SHP77 treated with DMSO at 0.1 percent for 48 hours (cell line): ENCODE results near the gene HIRA.

ENCODE experiments used
- DNase-seq: peaks from one replicate; lab custom pipeline; 2025; lab: John Stamatoyannopoulos, UW

The HIRA gene

DNA sequence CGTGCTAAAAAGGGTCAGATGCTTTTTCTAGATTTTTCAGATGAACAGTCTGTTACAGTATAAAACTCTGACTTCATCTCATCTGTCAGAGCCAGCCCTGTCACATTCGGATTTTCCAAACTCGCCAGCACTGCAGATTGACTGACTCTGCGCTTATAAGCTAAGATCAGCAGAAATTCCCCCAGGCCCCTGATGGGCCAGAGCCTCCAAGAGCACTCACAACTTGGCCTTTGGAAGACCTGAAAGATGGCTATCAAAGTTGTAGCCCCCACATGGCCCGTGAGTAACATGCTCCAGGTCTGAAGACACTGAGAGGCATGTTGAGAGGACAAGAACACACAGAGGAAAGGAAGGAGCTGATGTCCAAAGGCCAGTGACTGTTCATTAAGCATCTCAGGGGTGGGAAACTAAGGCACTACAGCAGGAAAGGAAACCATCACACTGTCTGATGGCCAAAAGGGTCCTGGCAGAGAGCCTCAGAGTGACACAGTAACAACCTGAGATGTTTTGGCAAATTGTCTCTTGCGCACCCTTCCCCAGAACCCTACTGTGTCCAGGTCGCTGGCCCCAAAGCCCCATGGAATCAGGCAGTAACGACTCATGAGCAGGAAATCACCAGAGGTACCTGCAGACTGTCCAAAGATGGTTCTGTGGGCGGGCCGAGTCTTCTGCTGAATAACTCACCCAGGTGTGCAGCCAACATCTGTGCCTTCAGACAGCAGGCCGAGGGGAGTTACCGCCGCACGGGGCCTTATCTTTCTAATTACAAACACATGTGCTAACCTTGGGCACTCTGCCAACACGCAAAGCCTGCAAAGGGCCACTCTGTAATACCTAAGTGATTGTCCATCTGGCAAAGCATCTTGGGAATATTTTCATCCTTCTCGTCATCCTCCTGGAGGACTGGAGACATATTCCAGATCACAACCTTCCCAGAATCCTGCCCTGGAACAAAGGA lies 23.6 kb downstream of the HIRA start:
- DNase-seq: no peak

DNA sequence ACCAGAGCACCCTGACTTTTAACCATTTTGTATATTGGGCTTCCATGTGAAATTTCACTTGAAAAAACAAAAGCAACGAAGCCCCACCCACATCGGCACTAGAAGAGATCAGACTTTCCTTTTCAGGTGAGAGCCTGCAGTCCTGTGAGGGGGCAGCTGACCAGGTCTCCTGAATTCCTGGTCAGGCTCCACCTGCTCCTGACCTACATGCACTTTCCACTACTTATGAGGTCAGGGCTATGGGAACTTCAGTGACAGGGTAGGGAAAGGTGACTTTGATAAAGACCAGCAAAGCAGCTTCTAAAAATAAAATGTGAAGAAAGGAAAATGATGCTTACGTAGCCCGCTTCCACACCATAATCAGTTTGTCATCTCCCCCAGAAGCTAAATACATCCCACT lies 24.7 kb downstream of the HIRA start:
- no peak for DNase-seq

DNA sequence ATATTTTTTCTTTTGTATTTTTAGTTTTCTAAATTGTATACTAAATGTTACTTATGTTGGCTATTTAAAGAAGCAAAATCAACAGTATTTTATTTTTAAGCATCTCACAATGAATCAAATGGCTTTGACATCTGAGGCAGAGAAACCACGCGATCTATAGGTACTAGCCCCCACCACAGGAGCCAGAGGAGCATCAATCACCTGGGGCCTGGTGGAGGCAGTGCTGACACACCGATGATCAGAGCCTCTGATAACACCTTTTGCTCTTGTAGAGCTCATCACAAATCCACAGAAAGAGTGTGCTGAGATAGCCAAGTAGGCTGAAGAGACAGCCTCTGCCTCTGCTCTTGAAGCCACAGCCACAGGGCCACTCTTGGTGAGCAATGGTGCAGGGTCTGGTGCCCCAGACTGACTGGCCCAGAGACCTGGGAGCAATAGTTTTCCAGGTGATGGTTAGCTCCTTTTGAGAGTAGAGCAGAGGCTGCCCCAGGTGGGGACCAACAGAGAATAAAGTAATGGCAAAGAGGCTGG lies 25.2 kb downstream of the HIRA start:
- DNase-seq: no peak

DNA sequence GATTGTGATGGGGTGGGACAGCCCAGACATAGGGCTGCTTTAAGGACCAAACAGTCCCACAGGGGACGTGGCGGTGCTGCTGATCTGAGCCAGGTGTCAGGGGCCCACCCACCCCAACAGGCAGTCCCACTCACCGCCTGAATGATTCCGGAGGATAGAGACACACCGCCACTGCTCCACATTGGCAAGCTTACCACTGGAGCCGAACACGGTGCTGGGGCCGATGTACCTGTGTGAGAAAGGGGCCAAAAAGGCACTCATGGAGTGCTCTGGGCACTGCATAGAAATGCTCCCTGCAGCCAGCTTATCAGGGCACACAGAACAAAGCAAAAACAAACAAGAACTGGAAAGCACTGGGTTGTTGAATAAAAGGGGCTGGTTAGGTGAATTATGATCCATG lies 25.9 kb downstream of the HIRA start:
- no peak for DNase-seq

DNA sequence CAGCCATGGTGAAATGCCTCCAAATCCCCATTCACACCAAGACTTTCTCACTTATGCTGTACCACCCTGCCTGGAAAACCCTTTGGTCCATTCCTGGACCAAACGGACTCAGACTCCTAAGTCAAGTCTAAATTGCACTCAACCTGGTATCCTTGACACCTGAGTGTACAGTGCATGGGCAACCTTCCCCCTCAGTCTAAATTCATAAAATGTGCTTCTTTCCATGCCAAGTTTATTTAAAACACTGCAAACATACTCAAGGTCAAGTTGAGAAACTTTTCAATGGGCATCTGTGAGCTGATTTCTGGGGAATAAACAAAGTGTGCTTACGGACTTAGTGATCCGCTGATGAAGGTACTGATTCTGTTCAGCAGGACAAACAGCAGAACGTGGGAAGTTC lies 26.4 kb downstream of the HIRA start:
- no peak for DNase-seq

DNA sequence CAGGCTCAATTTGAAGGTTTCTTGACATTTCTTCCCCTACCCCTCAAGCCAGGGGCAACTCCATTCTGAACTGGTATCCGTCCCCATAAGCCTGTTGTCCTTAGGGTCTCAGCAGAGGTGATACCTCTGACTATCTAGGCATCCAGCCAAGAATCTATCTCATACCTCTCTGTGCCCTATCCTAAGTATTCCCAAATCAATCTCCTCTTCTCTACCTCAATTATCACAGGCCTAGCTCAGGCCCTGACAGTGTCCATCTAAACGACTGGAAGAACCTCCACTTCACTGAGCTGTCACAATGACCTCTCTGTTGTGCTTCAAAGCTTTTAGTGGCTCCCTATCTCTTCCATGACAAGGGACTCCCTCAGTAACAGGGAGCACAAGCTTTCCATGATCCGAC lies 26.9 kb downstream of the HIRA start:
- no peak for DNase-seq

DNA sequence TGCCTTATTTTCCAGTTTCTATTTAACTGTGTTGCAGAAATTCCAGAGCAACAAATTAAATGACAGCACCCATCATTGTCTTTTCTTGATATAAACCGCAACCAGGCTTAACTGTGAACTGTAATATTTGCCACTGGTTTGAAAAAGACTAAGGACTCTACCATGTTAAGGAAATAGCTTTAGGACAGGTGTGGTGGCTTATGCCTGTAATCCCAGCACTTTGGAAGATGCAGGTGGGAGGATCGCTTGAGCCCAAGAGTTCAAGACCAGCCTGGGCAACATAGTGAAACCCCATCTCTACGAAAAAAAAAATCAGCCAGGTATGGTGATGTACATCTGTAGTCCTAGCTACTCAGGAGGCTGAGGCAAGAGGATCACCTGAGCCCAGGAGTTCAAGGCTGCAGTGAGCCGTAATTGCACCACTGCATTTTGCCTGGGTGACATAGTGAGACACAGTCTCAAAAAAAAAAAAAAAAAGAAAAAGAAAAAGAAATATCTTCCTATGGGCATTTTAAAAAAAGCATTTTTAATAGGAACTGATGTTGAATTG lies 28.8 kb downstream of the HIRA start:
- no peak for DNase-seq

DNA sequence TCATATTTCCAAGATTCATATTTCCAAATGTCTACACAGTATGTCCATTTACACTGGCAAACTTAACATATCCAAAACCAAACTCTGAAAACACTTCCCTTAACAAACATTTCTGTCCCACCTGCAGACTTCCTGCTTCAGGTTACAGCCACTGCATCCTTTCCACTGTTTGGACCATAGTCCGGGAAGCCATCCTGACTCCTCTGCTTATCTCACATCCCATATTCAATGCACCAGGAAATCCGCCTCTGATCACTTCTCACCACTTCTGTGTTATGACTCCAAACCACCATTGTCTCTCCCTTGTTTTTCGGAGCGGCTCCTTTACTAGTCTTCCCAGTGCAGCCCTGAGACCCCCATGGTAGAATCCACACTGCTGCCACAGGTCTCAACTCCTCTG lies 30.1 kb downstream of the HIRA start:
- no peak for DNase-seq

DNA sequence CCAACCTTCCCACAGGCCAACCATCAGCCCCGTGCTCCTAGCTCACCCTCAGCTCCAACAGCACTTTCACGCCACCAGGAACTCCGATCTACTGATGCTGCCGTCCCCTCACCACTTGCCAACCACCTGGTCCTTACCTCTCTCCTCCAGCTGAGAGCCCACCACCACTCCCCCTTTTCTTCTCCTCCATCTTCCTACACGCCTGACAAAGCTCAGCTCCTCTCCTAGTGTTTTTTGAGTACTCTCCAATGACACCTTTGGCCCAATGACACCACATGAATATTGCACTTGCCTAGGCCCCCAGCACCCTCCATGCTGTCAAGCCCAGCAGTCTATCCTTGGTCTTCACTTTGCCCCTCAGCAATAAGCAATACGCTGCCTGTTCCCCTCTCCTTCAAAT lies 30.7 kb downstream of the HIRA start:
- no peak for DNase-seq

DNA sequence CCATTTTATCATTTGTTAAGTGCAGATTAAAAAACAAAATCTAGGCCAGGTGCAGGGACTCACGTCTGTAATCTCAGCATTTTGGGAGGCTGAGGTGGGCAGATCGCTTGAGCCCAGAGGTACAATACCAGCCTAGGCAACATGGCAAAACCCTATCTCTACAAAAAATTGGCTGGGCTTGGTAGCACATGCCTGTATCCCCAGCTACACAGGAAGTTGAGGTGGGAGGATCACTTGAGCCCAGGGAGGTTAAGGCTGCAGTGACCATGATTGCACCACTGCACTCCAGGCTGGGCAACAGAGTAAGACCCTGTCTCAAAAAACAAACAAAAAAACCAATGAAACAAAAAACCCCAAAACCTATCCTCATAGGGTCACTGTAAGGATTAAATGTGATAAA lies 32.9 kb downstream of the HIRA start:
- no peak for DNase-seq

DNA sequence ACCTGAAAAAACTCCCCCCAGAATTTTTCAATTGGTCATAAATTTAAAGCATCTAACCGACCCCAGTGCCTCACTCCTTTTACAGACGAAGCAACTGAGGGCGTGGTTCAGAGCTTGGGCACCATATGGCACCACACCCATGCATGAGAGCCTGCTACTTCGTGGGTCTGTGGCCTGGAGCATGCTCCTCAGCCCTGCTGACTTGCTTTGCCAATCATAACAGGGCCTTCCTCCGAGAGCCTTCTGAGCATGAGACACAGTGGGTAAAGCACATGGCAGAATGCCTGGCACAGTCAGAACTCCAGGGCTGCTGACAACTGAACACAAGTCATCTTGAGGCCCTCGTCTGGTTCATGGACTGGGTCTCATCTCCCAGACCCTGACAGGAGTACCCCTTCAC lies 33.3 kb downstream of the HIRA start:
- no peak for DNase-seq

DNA sequence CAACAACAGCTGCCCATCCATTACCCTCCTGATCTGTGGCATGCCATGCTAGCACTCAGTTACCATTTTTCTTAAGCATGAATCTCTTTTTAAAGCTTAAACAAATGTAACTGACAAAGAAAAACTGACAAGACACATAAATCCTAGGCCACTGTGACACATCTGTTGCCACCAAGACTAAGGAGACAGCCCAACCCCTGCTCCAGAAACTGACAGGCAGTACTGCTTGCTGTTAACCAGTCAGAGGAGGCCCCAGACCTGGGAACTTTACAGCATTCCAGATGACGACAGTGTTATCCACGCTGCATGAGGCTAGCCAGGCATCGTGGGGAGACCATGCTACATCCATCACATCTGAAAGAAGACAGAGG lies 33.8 kb downstream of the HIRA start:
- no peak for DNase-seq

DNA sequence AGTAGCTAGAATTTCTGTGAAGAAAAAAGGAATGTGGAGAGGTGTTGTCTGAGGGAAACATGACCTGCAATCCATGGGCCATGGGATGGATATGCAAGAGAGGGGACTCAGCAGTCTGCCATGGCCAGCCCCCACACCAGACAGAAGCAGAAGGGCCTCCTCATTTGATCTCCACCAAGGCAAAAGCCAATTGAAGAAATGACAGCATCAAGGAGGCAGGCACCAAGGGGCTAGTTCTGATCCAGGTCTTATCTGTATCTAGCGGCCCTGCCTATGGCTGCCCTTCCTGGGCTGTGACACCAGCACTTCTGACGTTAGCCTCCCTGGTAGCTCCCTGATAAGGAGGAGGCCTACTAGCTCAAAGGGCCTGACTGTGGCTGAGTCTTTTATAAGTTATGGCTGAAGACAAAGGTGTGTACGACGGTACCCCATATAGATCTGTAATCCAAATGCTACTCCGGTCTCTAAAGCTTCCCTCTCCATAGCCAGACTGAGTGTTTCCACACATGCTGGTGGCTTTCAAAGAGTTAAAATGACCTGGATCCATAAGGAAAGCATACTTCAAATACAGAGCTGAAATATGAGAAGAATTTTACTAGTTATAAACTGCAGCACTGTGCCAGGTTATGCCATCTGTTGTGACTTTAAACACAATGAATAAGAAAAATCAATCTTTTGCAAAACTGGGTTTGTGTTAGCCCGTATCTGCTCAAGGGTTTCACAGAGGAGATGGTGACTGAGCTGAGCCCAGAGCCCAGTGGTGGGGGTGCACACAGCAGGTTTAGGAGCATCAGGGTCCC lies 34.4 kb downstream of the HIRA start:
- no peak for DNase-seq

DNA sequence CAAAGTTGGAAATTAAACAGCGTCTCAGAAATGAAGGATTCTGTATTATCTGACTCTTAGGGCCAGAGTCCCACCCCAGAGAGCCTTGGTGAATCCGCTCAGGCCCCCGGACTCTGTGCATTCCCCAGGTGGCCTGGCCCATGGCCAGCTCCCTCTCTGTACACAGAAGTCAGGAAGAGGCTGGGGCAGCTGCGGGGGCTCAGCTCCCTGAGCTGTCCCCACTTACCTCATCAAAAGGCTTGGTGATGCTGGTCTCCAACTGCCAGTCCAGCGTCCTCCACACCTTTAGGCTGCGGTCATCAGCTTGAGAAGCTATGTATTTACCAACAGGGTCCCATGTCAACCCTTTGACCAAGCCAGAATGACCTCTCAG lies 35.0 kb downstream of the HIRA start:
- DNase-seq: peak; percentile 5

DNA sequence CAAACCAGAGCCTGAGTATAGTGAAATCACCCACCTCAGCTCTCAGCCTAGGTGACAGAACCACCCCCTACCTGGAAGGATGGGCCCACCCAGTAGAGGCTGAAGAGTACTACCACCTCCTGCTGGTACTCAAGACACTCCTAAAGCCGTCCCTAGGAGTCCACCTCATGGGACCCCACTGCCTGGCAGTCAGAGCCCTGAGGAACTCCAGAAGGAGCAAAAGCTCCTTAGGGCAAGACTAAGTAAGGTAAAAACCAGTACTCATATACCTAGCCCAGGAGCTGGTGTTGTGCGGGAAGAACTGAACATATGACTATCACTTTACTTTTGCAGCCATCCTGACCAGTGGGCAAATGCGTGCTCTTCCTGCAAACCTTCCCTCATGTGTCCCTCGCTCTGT lies 36.3 kb downstream of the HIRA start:
- DNase-seq: no peak

DNA sequence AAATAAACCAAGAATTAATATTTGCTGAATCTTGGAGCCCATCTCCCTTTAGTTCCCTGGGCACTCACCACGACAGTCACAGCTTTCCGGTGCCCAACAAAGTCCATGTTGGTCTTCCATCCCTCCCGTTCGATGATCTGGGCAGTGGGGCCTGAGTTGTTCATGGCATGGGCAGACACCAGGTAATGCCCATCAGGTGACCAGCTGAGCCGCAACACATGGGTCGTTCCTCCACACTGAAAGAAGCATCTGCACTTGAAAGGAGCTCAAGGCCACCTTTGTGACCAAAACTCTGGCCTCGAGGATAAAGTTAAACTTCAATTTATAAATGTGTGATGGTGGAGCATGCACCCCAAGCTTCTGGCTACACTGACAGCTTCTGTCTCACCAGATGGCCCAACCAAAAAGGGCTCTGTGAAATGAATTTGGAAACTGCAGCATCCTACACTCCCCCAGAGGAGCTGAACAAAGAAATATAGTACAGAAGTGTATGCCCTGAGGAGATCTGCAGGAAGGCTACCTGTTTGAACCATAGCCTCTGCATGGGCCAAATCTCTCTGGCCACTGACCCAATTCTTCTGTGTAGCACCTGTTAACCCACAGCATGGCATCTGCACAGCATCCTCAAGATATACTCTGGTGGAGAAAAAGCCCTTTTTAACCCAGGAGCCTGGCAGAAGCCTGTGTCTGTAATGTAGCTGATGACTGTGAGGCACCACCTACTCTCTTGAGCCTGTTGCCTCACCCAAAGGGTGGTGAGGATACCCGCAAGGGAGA lies 37.1 kb downstream of the HIRA start:
- DNase-seq: no peak

DNA sequence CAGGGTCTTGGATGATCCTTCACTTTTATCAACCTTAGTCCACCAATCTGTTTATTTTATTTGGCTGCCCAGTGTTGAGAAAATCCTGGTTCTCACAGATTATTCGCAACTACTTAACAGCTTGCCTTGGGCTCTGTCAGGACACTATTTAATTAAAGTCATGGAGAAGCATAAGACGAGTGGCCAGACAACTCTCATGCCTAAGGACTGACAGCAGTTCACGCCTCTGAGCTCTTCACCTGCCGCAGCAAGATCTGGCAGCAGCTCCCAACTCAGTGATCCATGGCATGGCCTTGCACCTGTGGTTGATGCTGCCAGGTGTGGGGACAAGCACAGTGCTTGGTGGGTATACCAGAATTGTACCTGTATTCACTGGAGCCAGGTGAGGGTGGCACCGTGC lies 37.8 kb downstream of the HIRA start:
- DNase-seq: no peak

DNA sequence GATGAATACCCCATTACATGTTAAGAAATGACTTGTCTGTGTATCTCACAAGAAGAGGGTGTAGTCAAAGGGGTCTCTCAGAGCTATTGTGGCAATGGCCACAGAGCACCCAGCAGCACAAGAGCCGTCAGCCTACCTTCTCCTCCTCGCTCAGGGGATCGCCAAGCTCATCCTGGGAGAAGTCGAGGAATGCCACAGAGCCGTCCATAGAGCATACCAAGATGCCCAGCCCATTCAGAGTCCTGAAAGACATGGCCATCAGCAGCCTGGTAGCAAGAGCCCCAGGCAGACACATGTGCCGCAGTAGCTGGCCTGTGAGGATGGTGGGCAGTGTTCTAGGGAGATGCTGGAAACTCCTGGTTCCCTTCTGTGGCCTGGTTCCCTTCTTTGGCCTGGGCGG lies 44.0 kb downstream of the HIRA start:
- DNase-seq: no peak

DNA sequence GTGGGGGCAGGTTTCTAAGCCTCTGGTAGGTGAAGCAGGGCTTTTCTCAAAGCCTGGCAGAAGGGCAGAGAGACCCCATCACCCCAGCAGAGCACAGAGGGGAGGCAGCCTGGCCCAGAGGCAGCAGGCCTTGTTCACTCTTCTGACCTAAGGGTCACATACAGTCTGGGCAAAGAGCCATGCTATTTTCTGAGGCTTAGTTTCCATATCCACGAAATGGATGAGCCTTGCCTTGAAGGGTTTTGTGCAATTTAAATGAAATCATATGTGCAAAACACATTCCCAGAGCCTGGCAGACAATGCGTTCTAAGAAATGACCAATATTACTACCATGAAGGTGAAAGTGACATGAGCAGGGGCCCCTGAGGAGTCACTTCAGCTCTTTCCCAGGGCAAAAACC lies 44.5 kb downstream of the HIRA start:
- DNase-seq: no peak

DNA sequence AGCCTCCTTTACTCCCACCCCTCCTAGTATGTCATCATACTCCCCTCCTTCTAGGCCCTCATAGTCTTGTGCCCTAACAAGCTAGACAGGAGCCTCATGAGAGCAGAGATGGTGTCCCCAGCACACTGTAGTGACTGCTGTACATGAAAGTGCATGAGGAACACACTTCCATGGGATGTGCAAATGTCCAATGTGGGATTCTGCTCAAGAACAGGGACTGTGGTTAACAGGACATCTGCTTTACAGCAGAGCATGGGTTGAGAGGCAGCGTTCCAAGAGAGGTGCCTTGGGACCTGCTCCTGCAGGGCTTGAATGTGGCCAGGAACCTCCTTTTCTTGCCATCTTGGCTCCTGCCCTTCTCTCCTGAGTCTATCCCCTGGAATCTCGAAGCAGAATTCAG lies 45.3 kb downstream of the HIRA start:
- DNase-seq: no peak

DNA sequence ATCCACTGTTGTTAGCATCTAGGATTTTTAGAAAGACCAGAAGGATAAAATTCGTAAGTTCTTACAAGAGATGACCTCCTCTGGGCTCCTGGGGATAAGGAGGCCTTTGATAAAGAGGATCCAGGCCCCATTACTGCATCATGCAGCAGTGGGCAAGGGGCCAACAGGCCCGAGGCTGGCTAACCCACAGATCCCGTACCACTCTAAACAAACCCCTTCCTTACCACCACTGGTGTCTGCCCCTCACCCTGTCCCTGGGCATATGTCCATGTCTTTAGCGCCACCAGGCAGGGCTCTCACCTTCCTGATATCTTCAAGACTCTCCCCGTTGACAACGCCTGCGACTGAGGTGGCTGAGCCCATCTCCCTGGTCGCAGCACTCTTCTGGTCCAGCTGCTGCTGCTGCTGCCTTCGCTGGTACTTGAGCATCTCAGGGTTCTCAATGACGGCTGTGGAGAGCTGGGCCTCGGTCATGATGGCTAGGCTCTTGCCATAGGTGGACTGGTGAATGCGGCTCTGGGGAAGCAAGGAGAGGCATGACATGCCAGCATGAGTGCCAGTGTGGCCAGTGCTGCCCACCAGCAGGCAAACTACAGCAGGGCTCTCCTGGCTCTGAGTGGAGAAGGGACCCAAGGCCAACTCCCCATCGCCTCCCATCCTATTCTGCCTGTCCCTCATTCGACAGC lies 46.2 kb downstream of the HIRA start:
- no peak for DNase-seq

DNA sequence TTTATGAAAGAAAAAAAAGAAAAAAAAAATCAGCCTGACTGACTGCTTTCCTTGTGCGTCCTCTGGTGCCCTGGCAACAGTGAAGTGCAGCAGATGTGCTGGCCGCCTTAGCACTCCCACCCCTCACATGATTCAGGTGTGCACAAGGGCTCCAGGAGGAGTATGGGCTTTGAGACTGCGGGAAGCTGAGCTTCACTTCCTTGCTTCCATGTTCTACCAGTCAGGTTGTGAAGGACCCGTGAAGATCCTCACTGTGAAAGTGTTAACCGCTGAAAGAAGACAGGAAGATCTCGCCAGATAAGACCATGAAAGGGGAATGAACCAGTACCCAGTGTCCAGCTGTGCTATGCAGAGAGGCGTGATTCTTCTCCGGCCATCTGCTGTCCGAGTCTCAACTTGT lies 48.2 kb downstream of the HIRA start:
- DNase-seq: no peak
